ENCODE measurements around the gene TRAF3. TPM values are rescaled to one million over a fixed set of nuclear protein-coding genes. Genes with fewer than 3 reads are reported as not detected.

The TRAF3 gene
- polyA plus RNA-seq, 1 experiment: 20.1 TPM

GRCh38 chr14:102768223-102769048 is 8.8 kb upstream of the TRAF3 start:
- DNase-seq (ENCODE audit: low read depth): no peak
- CTCF ChIA-PET: no interaction called here
- TF ChIP-seq CTCF (IDR thresholded peaks at IDR 0.05; ENCODE audit: insufficient read depth, low read depth, low read length): no peak
- peaks cover 7% of the 10 kb centered on the region for H3K27me3 ChIP-seq (ENCODE audit: control insufficient read depth, insufficient read depth, low read length)
- H3K36me3 ChIP-seq (ENCODE audit: control insufficient read depth, insufficient read depth, low read length): no peaks in the 10 kb centered on the region
- POLR2A ChIA-PET: no interaction called here
- H3K4me3 ChIP-seq (ENCODE audit: low read depth, low read length): no peak overlapping the region

GRCh38 chr14:102769049-102769327 is 8.3 kb upstream of the TRAF3 start:
- ChIA-PET CTCF (no interaction called here), POLR2A (no interaction called here)
- no peak overlapping the region for H3K4me3 ChIP-seq (ENCODE audit: low read depth, low read length)
- DNase-seq (ENCODE audit: low read depth): no peak
- no peaks in the 10 kb centered on the region for H3K36me3 ChIP-seq (ENCODE audit: control insufficient read depth, insufficient read depth, low read length)
- peaks cover 7% of the 10 kb centered on the region for H3K27me3 ChIP-seq (ENCODE audit: control insufficient read depth, insufficient read depth, low read length)
- TF ChIP-seq CTCF (IDR thresholded peaks at IDR 0.05; ENCODE audit: insufficient read depth, low read depth, low read length): no peak

- peaks cover 7% of the 10 kb centered on the region for H3K27me3 ChIP-seq (ENCODE audit: control insufficient read depth, insufficient read depth, low read length)
- POLR2A ChIA-PET: no interaction called here
- CTCF ChIA-PET: interaction anchor here (0.6 to 0.7 kb wide), 2 partner anchors 11 to 537 kb away, joined by 3 to 4 read pairs; no protein-coding TSS in a partner anchor
- DNase-seq (ENCODE audit: low read depth): no peak
- H3K36me3 ChIP-seq (ENCODE audit: control insufficient read depth, insufficient read depth, low read length): no peaks in the 10 kb centered on the region
- H3K4me3 ChIP-seq (ENCODE audit: low read depth, low read length): no peak overlapping the region
- TF ChIP-seq CTCF (IDR thresholded peaks at IDR 0.05; ENCODE audit: insufficient read depth, low read depth, low read length): no peak
These were observed 6.8 kb upstream of the TRAF3 start for GRCh38 chr14:102770147-102771123.

- CTCF ChIA-PET: interaction anchor here (3.9 kb wide), 1 partner anchor 77 kb away, joined by 18 read pairs; no protein-coding TSS in a partner anchor
- POLR2A ChIA-PET: no interaction called here
These were observed 6.1 kb upstream of the TRAF3 start for GRCh38 chr14:102771144-102771543.

More at GRCh38 chr14:102771144-102771543, 6.1 kb upstream of the TRAF3 start:
- DNase-seq (ENCODE audit: low read depth): no peak
- H3K27me3 ChIP-seq (ENCODE audit: control insufficient read depth, insufficient read depth, low read length): peaks cover 7% of the 10 kb centered on the region
- TF ChIP-seq CTCF (IDR thresholded peaks at IDR 0.05; ENCODE audit: insufficient read depth, low read depth, low read length): no peak
- no peak overlapping the region for H3K4me3 ChIP-seq (ENCODE audit: low read depth, low read length)
- H3K36me3 ChIP-seq (ENCODE audit: control insufficient read depth, insufficient read depth, low read length): no peaks in the 10 kb centered on the region

All from BJ (cell line).